Caco-2 (cell line): ENCODE data around the gene THRB. TPM values are rescaled to one million over a fixed set of nuclear protein-coding genes. Genes with fewer than 3 reads are reported as not detected.

Source experiments
- BruUV-seq: library from RNA; stranded (reverse); fragments of 400-500 nt; replicated peaks from 2 replicates; lab custom pipeline; 2021; lab: Mats Ljungman, UMichigan
- CTCF ChIA-PET: fragments of 300-600 bp; sonication (Branson Sonifier 250); formaldehyde crosslinking; loops from one replicate; lab custom pipeline; 2022; ENCODE audit warnings: antibody characterized with exemption; lab: Charles Lee
- POLR2A ChIA-PET: fragments of 300-600 bp; sonication (Branson Sonifier 250); formaldehyde crosslinking; loops from one replicate; lab custom pipeline; 2022; ENCODE audit warnings: antibody characterized with exemption; lab: Charles Lee
- DNase-seq, 2 experiments: peaks; one replicate each; pipeline versions ENCODE4 v3.0.0 to v3.0.0-alpha.2; 2020 to 2022
- H3K27me3 ChIP-seq: replicated peaks from 2 replicates; pipeline ENCODE4 v1.6.0; 2011; ENCODE audit warnings: low read length; ENCODE audit not compliant: control insufficient read depth, insufficient read depth
- H3K36me3 ChIP-seq: 2 replicates; pipeline ENCODE4 v1.5.1; 2011; ENCODE audit warnings: low read length; ENCODE audit not compliant: control insufficient read depth, insufficient read depth
- H3K4me1 ChIP-seq: fragments of 250-450 bp; sonication (Bioruptor Pico); 2 replicates; pipeline ENCODE4 v1.5.1; 2020; ENCODE audit warnings: mild to moderate bottlenecking
- H3K4me3 ChIP-seq: 2 replicates; pipeline ENCODE4 v1.5.1; 2011; ENCODE audit warnings: low read depth, mild to moderate bottlenecking, control low read depth, low read length
- H3K9me3 ChIP-seq: fragments of 250-450 bp; sonication (Bioruptor Pico); 2 replicates; pipeline ENCODE4 v1.5.1; 2020; ENCODE audit warnings: mild to moderate bottlenecking, moderate library complexity
- H3K27ac Mint-ChIP-seq: one replicate; pipeline ENCODE4 v1.8.0; 2022; ENCODE audit warnings: mixed read lengths; ENCODE audit not compliant: unreplicated experiment
- H3K27me3 Mint-ChIP-seq: one replicate; pipeline ENCODE4 v1.8.0; 2022; ENCODE audit warnings: mixed read lengths; ENCODE audit not compliant: insufficient read depth, unreplicated experiment
- H3K36me3 Mint-ChIP-seq: one replicate; pipeline ENCODE4 v1.8.0; 2022; ENCODE audit warnings: mild to moderate bottlenecking, mixed read lengths; ENCODE audit not compliant: insufficient read depth, unreplicated experiment
- H3K4me1 Mint-ChIP-seq: one replicate; pipeline ENCODE4 v1.8.0; 2022; ENCODE audit warnings: low read depth, mixed read lengths; ENCODE audit not compliant: unreplicated experiment
- H3K4me3 Mint-ChIP-seq: one replicate; pipeline ENCODE4 v1.8.0; 2022; ENCODE audit warnings: mild to moderate bottlenecking, moderate library complexity, mixed read lengths; ENCODE audit not compliant: unreplicated experiment
- H3K9me3 Mint-ChIP-seq: one replicate; pipeline ENCODE4 v1.8.0; 2022; ENCODE audit warnings: mixed read lengths; ENCODE audit not compliant: unreplicated experiment
- intact Hi-C: fragments of 100-400 bp; cut with micrococcal nuclease; formaldehyde crosslinking; loops from one replicate; pipeline ENCODE4 v1.10.0; 2022; ENCODE audit not compliant: unreplicated experiment
- total RNA-seq: library from RNA; stranded (reverse); gene quantifications from 2 replicates; pipeline ENCODE4 v1.2.3, GENCODE V29; 2022
- TF ChIP-seq, protein P1 (sequence below), 2 experiments: fragments of 200-600 bp in 1 of 2; IDR thresholded peaks; 1 replicate in 1 of 2; 2 replicates in 1 of 2; pipeline versions ENCODE4 v1.5.1 to v1.8.0; 2011 to 2022; ENCODE audit warnings: antibody characterized with exemption in 1 of 2, control low read depth in 1 of 2, inconsistent platforms in 1 of 2, low read depth in 1 of 2, low read length in 1 of 2, mild to moderate bottlenecking in 1 of 2, moderate library complexity in 1 of 2; ENCODE audit not compliant: insufficient read depth in 1 of 2, severe bottlenecking in 1 of 2, unreplicated experiment in 1 of 2

THRB gene
- total RNA-seq, 1 experiment from 2014 or later, result 19.4 TPM

DNA sequence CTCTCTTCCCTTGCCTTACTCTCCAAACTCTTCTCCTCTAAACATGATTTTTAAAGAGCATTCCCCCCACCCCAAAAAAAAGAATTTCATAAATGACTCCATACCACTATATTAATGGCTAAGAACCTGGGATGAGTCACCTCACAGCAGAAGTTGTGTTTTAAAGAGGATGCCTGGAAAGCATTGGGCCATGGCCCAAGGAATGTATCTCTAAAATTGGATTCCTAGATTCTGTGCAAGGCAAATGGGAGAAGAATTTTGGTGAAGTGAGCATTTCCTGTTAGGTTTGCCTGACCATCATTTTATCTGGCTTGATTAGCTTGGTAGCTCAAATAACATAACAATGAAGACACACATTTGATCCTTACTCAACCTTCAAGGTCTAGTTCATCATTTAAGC, 298.1 kb downstream of the THRB start:
- H3K9me3 Mint-ChIP-seq, result no peaks in the 10 kb centered on the region
- H3K4me3 Mint-ChIP-seq, result no peak overlapping the region
- POLR2A ChIA-PET, result no interaction called here
- intact Hi-C loops, result no loop called here
- no peaks in the 10 kb centered on the region for H3K27me3 Mint-ChIP-seq
- no peaks in the 10 kb centered on the region for H3K4me1 ChIP-seq
- H3K36me3 ChIP-seq, result no peaks in the 10 kb centered on the region
- H3K36me3 Mint-ChIP-seq, result no peaks in the 10 kb centered on the region
- no peaks in the 10 kb centered on the region for H3K9me3 ChIP-seq
- DNase-seq, result no peak
- no peaks in the 10 kb centered on the region for H3K4me1 Mint-ChIP-seq
- no peak overlapping the region for H3K4me3 ChIP-seq
- CTCF ChIA-PET, result no interaction called here
- no peak overlapping the region for H3K27ac Mint-ChIP-seq
- H3K27me3 ChIP-seq, result no peaks in the 10 kb centered on the region
- no TSS peak for BruUV-seq
- TF ChIP-seq, protein P1, sequence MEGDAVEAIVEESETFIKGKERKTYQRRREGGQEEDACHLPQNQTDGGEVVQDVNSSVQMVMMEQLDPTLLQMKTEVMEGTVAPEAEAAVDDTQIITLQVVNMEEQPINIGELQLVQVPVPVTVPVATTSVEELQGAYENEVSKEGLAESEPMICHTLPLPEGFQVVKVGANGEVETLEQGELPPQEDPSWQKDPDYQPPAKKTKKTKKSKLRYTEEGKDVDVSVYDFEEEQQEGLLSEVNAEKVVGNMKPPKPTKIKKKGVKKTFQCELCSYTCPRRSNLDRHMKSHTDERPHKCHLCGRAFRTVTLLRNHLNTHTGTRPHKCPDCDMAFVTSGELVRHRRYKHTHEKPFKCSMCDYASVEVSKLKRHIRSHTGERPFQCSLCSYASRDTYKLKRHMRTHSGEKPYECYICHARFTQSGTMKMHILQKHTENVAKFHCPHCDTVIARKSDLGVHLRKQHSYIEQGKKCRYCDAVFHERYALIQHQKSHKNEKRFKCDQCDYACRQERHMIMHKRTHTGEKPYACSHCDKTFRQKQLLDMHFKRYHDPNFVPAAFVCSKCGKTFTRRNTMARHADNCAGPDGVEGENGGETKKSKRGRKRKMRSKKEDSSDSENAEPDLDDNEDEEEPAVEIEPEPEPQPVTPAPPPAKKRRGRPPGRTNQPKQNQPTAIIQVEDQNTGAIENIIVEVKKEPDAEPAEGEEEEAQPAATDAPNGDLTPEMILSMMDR (IDR thresholded peaks at IDR 0.05; ENCODE audit: insufficient read depth in 1 of 2, low read depth in 1 of 2, low read length in 1 of 2, severe bottlenecking in 1 of 2, unreplicated experiment in 1 of 2), result no peak

- no peak overlapping the region for H3K4me3 Mint-ChIP-seq
- ChIA-PET CTCF (no interaction called here), POLR2A (no interaction called here)
- no peak for DNase-seq
- no peaks in the 10 kb centered on the region for H3K27me3 Mint-ChIP-seq
- BruUV-seq, result no TSS peak
- Histone ChIP-seq H3K27me3 (no peaks in the 10 kb centered on the region), H3K36me3 (no peaks in the 10 kb centered on the region), H3K4me3 (no peak overlapping the region), H3K4me1 (no peaks in the 10 kb centered on the region), H3K9me3 (no peaks in the 10 kb centered on the region)
- H3K4me1 Mint-ChIP-seq, result no peaks in the 10 kb centered on the region
- H3K9me3 Mint-ChIP-seq, result no peaks in the 10 kb centered on the region
- no peak overlapping the region for H3K27ac Mint-ChIP-seq
- intact Hi-C loops, result no loop called here
- H3K36me3 Mint-ChIP-seq, result no peaks in the 10 kb centered on the region
- TF ChIP-seq, protein P1 (IDR thresholded peaks at IDR 0.05; ENCODE audit: insufficient read depth in 1 of 2, low read depth in 1 of 2, low read length in 1 of 2, severe bottlenecking in 1 of 2, unreplicated experiment in 1 of 2), result no peak
Observed at GRCh38 chr3:24195504-24196230, 299.0 kb downstream of the THRB start.

- no peaks in the 10 kb centered on the region for H3K27me3 ChIP-seq
- Mint-ChIP-seq H3K4me1 (no peaks in the 10 kb centered on the region), H3K27me3 (no peaks in the 10 kb centered on the region), H3K9me3 (no peaks in the 10 kb centered on the region), H3K4me3 (no peak overlapping the region), H3K27ac (no peak overlapping the region), H3K36me3 (no peaks in the 10 kb centered on the region)
- H3K9me3 ChIP-seq, result no peaks in the 10 kb centered on the region
- DNase-seq, result no peak
- TF ChIP-seq, protein P1 (IDR thresholded peaks at IDR 0.05; ENCODE audit: insufficient read depth in 1 of 2, low read depth in 1 of 2, low read length in 1 of 2, severe bottlenecking in 1 of 2, unreplicated experiment in 1 of 2), result no peak
- no peak overlapping the region for H3K4me3 ChIP-seq
- intact Hi-C loops, result no loop called here
- no peaks in the 10 kb centered on the region for H3K4me1 ChIP-seq
- ChIA-PET CTCF (no interaction called here), POLR2A (no interaction called here)
- no TSS peak for BruUV-seq
- H3K36me3 ChIP-seq, result no peaks in the 10 kb centered on the region
Observed at GRCh38 chr3:24192469-24193056, 302.1 kb downstream of the THRB start.
